Stimulated activated CD4-positive, alpha-beta T cell treated with anti-CD3 and anti-CD28 coated beads, Interleukin-2, amount 100 ng/mL, for 48 hours (primary cell): ENCODE results near the gene KRTAP2-2.

Source experiments
- DNase-seq, 2 donors: peaks; one replicate each; pipeline ENCODE4 v3.0.0-alpha.2; 2020

The KRTAP2-2 gene

GRCh38 chr17:41019415-41019814, 35.6 kb downstream of the KRTAP2-2 start:
- DNase-seq = no peak

- no peak for DNase-seq
These were observed 36.5 kb downstream of the KRTAP2-2 start for GRCh38 chr17:41018541-41018940.

GRCh38 chr17:41016578-41017215, 38.3 kb downstream of the KRTAP2-2 start:
- DNase-seq = no peak

- no peak for DNase-seq
These were observed 39.6 kb downstream of the KRTAP2-2 start for GRCh38 chr17:41015454-41015853.

- no peak for DNase-seq
These were observed 41.4 kb downstream of the KRTAP2-2 start for GRCh38 chr17:41013606-41014005.

- no peak for DNase-seq
These were observed 41.8 kb downstream of the KRTAP2-2 start for GRCh38 chr17:41013181-41013580.

GRCh38 chr17:41012326-41013120, 42.5 kb downstream of the KRTAP2-2 start:
- no peak for DNase-seq

GRCh38 chr17:41010441-41010840, 44.6 kb downstream of the KRTAP2-2 start:
- DNase-seq = no peak

- no peak for DNase-seq
These were observed 45.1 kb downstream of the KRTAP2-2 start for GRCh38 chr17:41009936-41010335.

- DNase-seq = no peak
These were observed 45.7 kb downstream of the KRTAP2-2 start for GRCh38 chr17:41009301-41009760.

- no peak for DNase-seq
These were observed 46.2 kb downstream of the KRTAP2-2 start, which contains the start of gene KRTAP3-1 for GRCh38 chr17:41008811-41009210. TSS of gene KRTAP3-1 (minus strand) at chr17:41009128. CDS start at chr17:41009074, 54 bp downstream.
